ENCODE data around the gene NAALADL2. TPM values are rescaled to one million over a fixed set of nuclear protein-coding genes. Genes with fewer than 3 reads are reported as not detected.

Gene NAALADL2
- total RNA-seq, 4 donors from 2014 or later, result 10.3 to 16.7 (median 10.9) TPM

GRCh38 chr3:175443682-175444081 is 584.5 kb downstream of the NAALADL2 start:
- Histone ChIP-seq H3K4me1 (no peaks in the 10 kb centered on the region), H3K4me3 (no peak overlapping the region), H3K36me3 (no peaks in the 10 kb centered on the region), H3K27me3 (no peaks in the 10 kb centered on the region), H3K27ac (no peak overlapping the region), H3K9me3 (peaks cover 0 to 6% (median 0%) of the 10 kb centered on the region in 4 donors)
- TF ChIP-seq EP300 (IDR thresholded peaks at IDR 0.05), result no peak
- TF ChIP-seq CTCF (IDR thresholded peaks at IDR 0.05), result no peak
- TF ChIP-seq POLR2A (IDR thresholded peaks at IDR 0.05), result no peak
- DNase-seq (ENCODE audit: low spot score in 2 of 2), result no peak
- 85 to 89% methylated on average over 3 of the region's 3 CpGs for WGBS, 2 donors

GRCh38 chr3:175445741-175446140 is 586.6 kb downstream of the NAALADL2 start:
- no peaks in the 10 kb centered on the region for H3K4me1 ChIP-seq
- DNase-seq (ENCODE audit: low spot score in 2 of 2), result no peak
- WGBS, 2 donors, result 92 to 97% methylated on average over 3 of the region's 3 CpGs
- H3K36me3 ChIP-seq, result no peaks in the 10 kb centered on the region
- no peak for TF ChIP-seq POLR2A (IDR thresholded peaks at IDR 0.05)
- TF ChIP-seq EP300 (IDR thresholded peaks at IDR 0.05), result no peak
- TF ChIP-seq CTCF (IDR thresholded peaks at IDR 0.05), result no peak
- H3K4me3 ChIP-seq, result no peak overlapping the region
- H3K9me3 ChIP-seq, result no peaks in the 10 kb centered on the region
- no peak overlapping the region for H3K27ac ChIP-seq
- H3K27me3 ChIP-seq, result no peaks in the 10 kb centered on the region

- Histone ChIP-seq H3K9me3 (no peaks in the 10 kb centered on the region), H3K27ac (no peak overlapping the region), H3K4me1 (no peaks in the 10 kb centered on the region), H3K4me3 (no peak overlapping the region), H3K36me3 (no peaks in the 10 kb centered on the region), H3K27me3 (no peaks in the 10 kb centered on the region)
- TF ChIP-seq EP300 (IDR thresholded peaks at IDR 0.05), result no peak
- no peak for TF ChIP-seq CTCF (IDR thresholded peaks at IDR 0.05)
- no peak for TF ChIP-seq POLR2A (IDR thresholded peaks at IDR 0.05)
- WGBS, 2 donors, result 77 to 80% methylated on average over 6 of the region's 6 CpGs
- DNase-seq (ENCODE audit: low spot score in 2 of 2), result no peak
These were observed 588.4 kb downstream of the NAALADL2 start for GRCh38 chr3:175447521-175447920.

GRCh38 chr3:175453361-175453760 is 594.2 kb downstream of the NAALADL2 start:
- no peak for TF ChIP-seq EP300 (IDR thresholded peaks at IDR 0.05)
- no peak for TF ChIP-seq POLR2A (IDR thresholded peaks at IDR 0.05)
- TF ChIP-seq CTCF (IDR thresholded peaks at IDR 0.05), result no peak

GRCh38 chr3:175456466-175456865 is 597.3 kb downstream of the NAALADL2 start:
- Histone ChIP-seq H3K27ac (no peak overlapping the region), H3K4me3 (no peak overlapping the region), H3K27me3 (no peaks in the 10 kb centered on the region), H3K9me3 (peaks cover 0 to 5% (median 0%) of the 10 kb centered on the region in 4 donors), H3K4me1 (no peaks in the 10 kb centered on the region), H3K36me3 (peaks cover 0 to 3% (median 0%) of the 10 kb centered on the region in 3 donors)
- WGBS, 2 donors, result 87 to 91% methylated on average over 2 of the region's 2 CpGs
- TF ChIP-seq EP300 (IDR thresholded peaks at IDR 0.05), result no peak
- TF ChIP-seq CTCF (IDR thresholded peaks at IDR 0.05), result no peak
- TF ChIP-seq POLR2A (IDR thresholded peaks at IDR 0.05), result no peak
- no peak for DNase-seq (ENCODE audit: low spot score in 2 of 2)

More at GRCh38 chr3:175453361-175453760, 594.2 kb downstream of the NAALADL2 start:
- Histone ChIP-seq H3K4me1 (no peaks in the 10 kb centered on the region), H3K36me3 (no peaks in the 10 kb centered on the region), H3K27ac (no peak overlapping the region), H3K4me3 (no peak overlapping the region), H3K27me3 (no peaks in the 10 kb centered on the region), H3K9me3 (no peaks in the 10 kb centered on the region)
- DNase-seq (ENCODE audit: low spot score in 2 of 2), result no peak
- 88 to 96% methylated on average over 3 of the region's 3 CpGs for WGBS, 2 donors
